Measurements from ENCODE around the gene RECQL5.
"Not testable (repeated sequence)": the region's sequence is repeated elsewhere in the genome, so short reads cannot be mapped to it uniquely, and the experiment has no call there.

RECQL5 gene

GRCh38 chr17:75593430-75593829 is 73.5 kb downstream of the RECQL5 start:
- not testable (repeated sequence) for H3K9me3 ChIP-seq (ENCODE audit: control insufficient read depth, low read length); H2BK12ac ChIP-seq (ENCODE audit: low read length in 2 of 2); H2AK5ac ChIP-seq (ENCODE audit: low read length, severe bottlenecking); H3K4me3 ChIP-seq (ENCODE audit: insufficient read depth in 1 of 2, low read depth in 1 of 2, low read length in 2 of 2); H3K27ac ChIP-seq (ENCODE audit: low read length, poor library complexity, severe bottlenecking); H2BK5ac ChIP-seq (ENCODE audit: low read depth, low read length, poor library complexity, severe bottlenecking); H2AFZ ChIP-seq (ENCODE audit: low read depth, low read length); H2BK15ac ChIP-seq (ENCODE audit: low read depth, poor library complexity, severe bottlenecking); H3K23ac ChIP-seq (ENCODE audit: low read length in 2 of 2); H3K9ac ChIP-seq (ENCODE audit: low read length); DNase-seq; H3K14ac ChIP-seq (ENCODE audit: low read length in 2 of 2); H3K36me3 ChIP-seq (ENCODE audit: control insufficient read depth in 1 of 2, insufficient read depth in 2 of 2, low read depth in 1 of 2, low read length in 2 of 2); H4K8ac ChIP-seq (ENCODE audit: low read length); H3K4me2 ChIP-seq (ENCODE audit: low read length, poor library complexity, severe bottlenecking); H3K4ac ChIP-seq (ENCODE audit: low read depth in 1 of 2, low read length in 2 of 2); H2BK120ac ChIP-seq (ENCODE audit: low read depth, low read length); H3K79me1 ChIP-seq (replicated peaks; ENCODE audit: low read length, poor library complexity, severe bottlenecking); H3K18ac ChIP-seq (ENCODE audit: low read depth in 1 of 2, low read length in 2 of 2); H4K91ac ChIP-seq (ENCODE audit: low read length)
- peaks cover 21 to 56% of the 10 kb centered on the region in 2 experiments for H3K27me3 ChIP-seq (ENCODE audit: control insufficient read depth in 1 of 2, insufficient read depth in 1 of 2, low read length in 2 of 2)
- H3K4me1 ChIP-seq (ENCODE audit: control insufficient read depth, insufficient read depth, low read depth, low read length): peaks cover 15% of the 10 kb centered on the region
- 96% methylated on average over 8 of the region's 9 CpGs for WGBS

GRCh38 chr17:75592348-75593020 is 74.5 kb downstream of the RECQL5 start:
- H3K14ac ChIP-seq (ENCODE audit: low read length in 2 of 2): no peak overlapping the region
- H4K91ac ChIP-seq (ENCODE audit: low read length): no peak overlapping the region
- no peak overlapping the region for H3K4me2 ChIP-seq (ENCODE audit: low read length, poor library complexity, severe bottlenecking)
- H3K4me3 ChIP-seq (ENCODE audit: insufficient read depth in 1 of 2, low read depth in 1 of 2, low read length in 2 of 2): no peak overlapping the region
- no peak overlapping the region for H2BK120ac ChIP-seq (ENCODE audit: low read depth, low read length)
- H3K23ac ChIP-seq (ENCODE audit: low read length in 2 of 2): no peak overlapping the region
- H3K79me1 ChIP-seq (replicated peaks; ENCODE audit: low read length, poor library complexity, severe bottlenecking): no peaks in the 10 kb centered on the region
- H2BK15ac ChIP-seq (ENCODE audit: low read depth, poor library complexity, severe bottlenecking): no peak overlapping the region
- no peak overlapping the region for H3K18ac ChIP-seq (ENCODE audit: low read depth in 1 of 2, low read length in 2 of 2)
- no peaks in the 10 kb centered on the region for H3K9me3 ChIP-seq (ENCODE audit: control insufficient read depth, low read length)
- no peak overlapping the region for H3K9ac ChIP-seq (ENCODE audit: low read length)
- H2AK5ac ChIP-seq (ENCODE audit: low read length, severe bottlenecking): no peak overlapping the region
- H4K8ac ChIP-seq (ENCODE audit: low read length): no peak overlapping the region
- peaks cover 17% of the 10 kb centered on the region for H3K4me1 ChIP-seq (ENCODE audit: control insufficient read depth, insufficient read depth, low read depth, low read length)
- no peak for DNase-seq
- H3K4ac ChIP-seq (ENCODE audit: low read depth in 1 of 2, low read length in 2 of 2): no peak overlapping the region
- H3K27me3 ChIP-seq (ENCODE audit: control insufficient read depth in 1 of 2, insufficient read depth in 1 of 2, low read length in 2 of 2): peaks cover 25 to 65% of the 10 kb centered on the region in 2 experiments
- H2BK5ac ChIP-seq (ENCODE audit: low read depth, low read length, poor library complexity, severe bottlenecking): no peak overlapping the region
- WGBS: 93% methylated on average over 14 of the region's 17 CpGs
- no peak overlapping the region for H2BK12ac ChIP-seq (ENCODE audit: low read length in 2 of 2)
- peak overlapping the region; percentile 29 for H2AFZ ChIP-seq (ENCODE audit: low read depth, low read length)
- H3K27ac ChIP-seq (ENCODE audit: low read length, poor library complexity, severe bottlenecking): no peak overlapping the region
- H3K36me3 ChIP-seq (ENCODE audit: control insufficient read depth in 1 of 2, insufficient read depth in 2 of 2, low read depth in 1 of 2, low read length in 2 of 2): no peaks in the 10 kb centered on the region

- no peak overlapping the region for H3K14ac ChIP-seq (ENCODE audit: low read length in 2 of 2)
- no peak for DNase-seq
- no peak overlapping the region for H3K4me3 ChIP-seq (ENCODE audit: insufficient read depth in 1 of 2, low read depth in 1 of 2, low read length in 2 of 2)
- H4K8ac ChIP-seq (ENCODE audit: low read length): no peak overlapping the region
- H2AK5ac ChIP-seq (ENCODE audit: low read length, severe bottlenecking): no peak overlapping the region
- H3K4me1 ChIP-seq (ENCODE audit: control insufficient read depth, insufficient read depth, low read depth, low read length): peaks cover 17% of the 10 kb centered on the region
- no peak overlapping the region for H2BK120ac ChIP-seq (ENCODE audit: low read depth, low read length)
- H3K36me3 ChIP-seq (ENCODE audit: control insufficient read depth in 1 of 2, insufficient read depth in 2 of 2, low read depth in 1 of 2, low read length in 2 of 2): no peaks in the 10 kb centered on the region
- H2BK15ac ChIP-seq (ENCODE audit: low read depth, poor library complexity, severe bottlenecking): no peak overlapping the region
- H3K18ac ChIP-seq (ENCODE audit: low read depth in 1 of 2, low read length in 2 of 2): no peak overlapping the region
- no peak overlapping the region for H3K23ac ChIP-seq (ENCODE audit: low read length in 2 of 2)
- H3K27me3 ChIP-seq (ENCODE audit: control insufficient read depth in 1 of 2, insufficient read depth in 1 of 2, low read length in 2 of 2): peaks cover 26 to 71% of the 10 kb centered on the region in 2 experiments
- H3K4me2 ChIP-seq (ENCODE audit: low read length, poor library complexity, severe bottlenecking): no peak overlapping the region
- H2BK5ac ChIP-seq (ENCODE audit: low read depth, low read length, poor library complexity, severe bottlenecking): no peak overlapping the region
- 89% methylated on average over 7 of the region's 7 CpGs for WGBS
- H3K79me1 ChIP-seq (replicated peaks; ENCODE audit: low read length, poor library complexity, severe bottlenecking): no peaks in the 10 kb centered on the region
- H2BK12ac ChIP-seq (ENCODE audit: low read length in 2 of 2): no peak overlapping the region
- H4K91ac ChIP-seq (ENCODE audit: low read length): no peak overlapping the region
- H3K4ac ChIP-seq (ENCODE audit: low read depth in 1 of 2, low read length in 2 of 2): no peak overlapping the region
- no peak overlapping the region for H3K9ac ChIP-seq (ENCODE audit: low read length)
- H3K27ac ChIP-seq (ENCODE audit: low read length, poor library complexity, severe bottlenecking): no peak overlapping the region
- no peaks in the 10 kb centered on the region for H3K9me3 ChIP-seq (ENCODE audit: control insufficient read depth, low read length)
- H2AFZ ChIP-seq (ENCODE audit: low read depth, low read length): no peak overlapping the region
These were observed 75.1 kb downstream of the RECQL5 start for GRCh38 chr17:75591722-75592302.

GRCh38 chr17:75590849-75591721 is 75.9 kb downstream of the RECQL5 start:
- Histone ChIP-seq H2BK12ac (ENCODE audit: low read length in 2 of 2) (no peak overlapping the region), H3K9ac (ENCODE audit: low read length) (no peak overlapping the region), H3K18ac (ENCODE audit: low read depth in 1 of 2, low read length in 2 of 2) (no peak overlapping the region), H4K91ac (ENCODE audit: low read length) (no peak overlapping the region), H3K79me1 (replicated peaks; ENCODE audit: low read length, poor library complexity, severe bottlenecking) (no peaks in the 10 kb centered on the region), H3K9me3 (ENCODE audit: control insufficient read depth, low read length) (no peaks in the 10 kb centered on the region), H3K23ac (ENCODE audit: low read length in 2 of 2) (no peak overlapping the region), H4K8ac (ENCODE audit: low read length) (no peak overlapping the region), H2AFZ (ENCODE audit: low read depth, low read length) (no peak overlapping the region), H3K27me3 (ENCODE audit: control insufficient read depth in 1 of 2, insufficient read depth in 1 of 2, low read length in 2 of 2) (peaks cover 22 to 69% of the 10 kb centered on the region in 2 experiments), H2AK5ac (ENCODE audit: low read length, severe bottlenecking) (no peak overlapping the region), H3K4me3 (ENCODE audit: insufficient read depth in 1 of 2, low read depth in 1 of 2, low read length in 2 of 2) (no peak overlapping the region), H3K4me2 (ENCODE audit: low read length, poor library complexity, severe bottlenecking) (no peak overlapping the region), H2BK120ac (ENCODE audit: low read depth, low read length) (no peak overlapping the region), H3K14ac (ENCODE audit: low read length in 2 of 2) (no peak overlapping the region), H3K36me3 (ENCODE audit: control insufficient read depth in 1 of 2, insufficient read depth in 2 of 2, low read depth in 1 of 2, low read length in 2 of 2) (no peaks in the 10 kb centered on the region), H3K27ac (ENCODE audit: low read length, poor library complexity, severe bottlenecking) (no peak overlapping the region), H2BK15ac (ENCODE audit: low read depth, poor library complexity, severe bottlenecking) (no peak overlapping the region), H3K4me1 (ENCODE audit: control insufficient read depth, insufficient read depth, low read depth, low read length) (peaks cover 17% of the 10 kb centered on the region), H3K4ac (ENCODE audit: low read depth in 1 of 2, low read length in 2 of 2) (no peak overlapping the region), H2BK5ac (ENCODE audit: low read depth, low read length, poor library complexity, severe bottlenecking) (no peak overlapping the region)
- 95% methylated on average over 12 of the region's 12 CpGs for WGBS
- DNase-seq: no peak
